Activated effector memory CD4-positive, alpha-beta T cell treated with anti-CD3 and anti-CD28 coated beads, Interleukin-2, amount 50 U/mL, for 16 hours (primary cell): Measurements from ENCODE around the gene ATRN.
"Not testable (repeated sequence)": the region's sequence is repeated elsewhere in the genome, so short reads cannot be mapped to it uniquely, and the experiment has no call there.

ENCODE experiments used
- DNase-seq: peaks from one replicate; pipeline ENCODE4 v3.0.0-alpha.2; 2020

Gene ATRN

DNA sequence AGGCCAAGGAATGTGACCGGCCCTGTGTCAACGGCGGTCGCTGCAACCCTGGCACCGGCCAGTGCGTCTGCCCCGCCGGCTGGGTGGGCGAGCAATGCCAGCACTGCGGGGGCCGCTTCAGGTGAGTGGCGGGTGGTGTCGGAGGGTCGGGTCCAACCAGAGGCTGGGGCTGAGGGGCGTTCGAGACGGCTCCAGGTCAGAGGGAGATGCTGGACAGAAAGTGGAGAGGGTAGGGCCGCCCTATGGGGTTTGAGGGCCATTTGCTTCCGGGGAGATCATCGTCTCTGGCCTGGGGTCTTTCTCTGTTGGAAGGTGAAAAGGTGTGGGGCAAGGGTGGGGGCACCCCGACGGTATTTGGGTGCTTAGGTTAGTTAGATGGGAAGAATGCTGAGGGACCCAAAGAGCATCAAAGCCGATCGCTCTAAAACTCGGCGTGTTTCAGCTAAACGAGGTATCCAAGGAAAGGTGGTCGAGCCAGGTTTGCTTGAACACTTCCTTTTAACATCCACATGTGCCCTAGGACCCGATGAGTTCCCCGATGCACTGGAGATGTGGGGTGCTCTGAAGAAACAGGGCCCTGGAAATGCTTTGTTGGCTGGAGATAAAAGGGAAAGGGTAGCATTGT lies 691 bp downstream of the ATRN start:
- DNase-seq, result no peak

DNA sequence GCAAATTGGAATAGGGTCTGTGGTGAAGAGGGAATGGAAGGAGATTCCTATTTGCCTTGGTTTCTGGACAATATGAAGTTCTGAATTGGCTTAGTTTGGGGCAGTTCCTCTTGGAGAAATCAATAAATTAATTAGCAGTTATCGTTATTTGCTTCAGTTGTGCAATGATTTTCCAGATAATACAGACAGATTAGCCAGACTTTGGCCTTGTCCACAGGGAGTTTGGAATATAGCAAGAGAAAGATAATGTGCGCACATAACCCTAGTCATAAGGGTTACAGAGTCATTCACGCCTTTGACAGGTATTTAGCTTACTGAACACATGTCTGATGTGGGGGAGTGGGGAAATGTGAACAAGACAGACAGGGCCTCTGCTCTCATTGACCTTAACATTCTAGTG lies 1.3 kb downstream of the ATRN start:
- no peak for DNase-seq

DNA sequence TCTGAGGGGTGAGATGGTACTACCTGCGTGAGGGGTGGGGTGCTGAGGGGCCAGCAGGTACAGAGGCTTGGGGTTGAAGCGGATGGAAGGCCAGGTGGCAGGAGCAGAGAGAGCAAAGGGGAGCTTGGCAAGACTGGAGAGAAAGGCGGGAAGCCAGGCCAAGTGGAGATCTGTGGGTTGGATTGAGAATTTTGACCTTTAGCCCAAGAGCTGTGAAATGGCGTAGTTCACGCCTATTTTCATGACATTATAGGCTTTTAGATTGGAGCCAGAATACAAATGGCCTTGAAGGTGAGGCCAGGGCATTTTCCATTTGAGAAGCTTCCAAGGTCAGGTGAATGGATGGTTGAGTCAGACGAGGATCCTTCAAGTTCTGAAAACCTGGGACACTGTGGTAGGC lies 2.5 kb downstream of the ATRN start:
- DNase-seq, result no peak

DNA sequence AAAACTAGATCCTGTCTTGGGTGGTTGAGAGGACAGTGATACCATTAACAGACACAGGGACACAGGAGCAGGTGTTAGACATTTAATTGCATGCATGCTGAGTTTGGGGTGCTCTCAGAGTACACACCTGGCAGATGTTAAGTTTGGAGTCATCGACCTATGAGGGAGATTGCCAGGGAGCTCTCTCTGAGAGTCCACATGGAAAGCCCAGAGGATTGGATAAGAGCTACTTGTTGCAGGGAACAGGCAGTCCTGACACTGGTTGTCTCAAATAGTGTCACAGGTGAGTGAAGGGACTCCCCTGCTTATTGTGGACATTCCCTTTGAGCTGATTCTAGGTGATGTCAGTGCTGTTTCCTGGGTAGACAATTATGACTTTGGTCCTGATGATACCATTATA lies 3.1 kb downstream of the ATRN start:
- no peak for DNase-seq

DNA sequence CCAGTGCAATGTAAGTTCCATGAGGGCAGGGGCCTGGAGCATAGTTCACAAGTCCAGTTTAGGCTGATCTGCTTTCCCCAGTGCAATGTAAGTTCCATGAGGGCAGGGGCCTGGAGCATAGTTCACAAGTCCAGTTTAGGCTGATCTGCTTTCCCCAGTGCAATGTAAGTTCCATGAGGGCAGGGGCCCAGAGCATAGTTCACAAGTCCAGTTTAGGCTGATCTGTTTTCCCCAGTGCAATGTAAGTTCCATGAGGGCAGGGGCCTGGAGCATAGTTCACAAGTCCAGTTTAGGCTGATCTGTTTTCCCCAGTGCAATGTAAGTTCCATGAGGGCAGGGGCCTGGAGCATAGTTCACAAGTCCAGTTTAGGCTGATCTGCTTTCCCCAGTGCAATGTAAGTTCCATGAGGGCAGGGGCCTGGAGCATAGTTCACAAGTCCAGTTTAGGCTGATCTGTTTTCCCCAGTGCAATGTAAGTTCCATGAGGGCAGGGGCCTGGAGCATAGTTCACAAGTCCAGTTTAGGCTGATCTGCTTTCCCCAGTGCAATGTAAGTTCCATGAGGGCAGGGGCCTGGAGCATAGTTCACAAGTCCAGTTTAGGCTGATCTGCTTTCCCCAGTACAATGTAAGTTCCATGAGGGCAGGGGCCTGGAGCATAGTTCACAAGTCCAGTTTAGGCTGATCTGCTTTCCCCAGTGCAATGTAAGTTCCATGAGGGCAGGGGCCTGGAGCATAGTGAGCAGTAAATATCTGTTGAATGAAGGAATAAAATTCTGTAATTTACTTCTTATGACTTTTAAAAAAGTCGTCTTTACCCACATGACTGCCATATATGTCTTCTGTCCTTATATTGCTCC lies 6.4 kb downstream of the ATRN start:
- DNase-seq, result not testable (repeated sequence)

DNA sequence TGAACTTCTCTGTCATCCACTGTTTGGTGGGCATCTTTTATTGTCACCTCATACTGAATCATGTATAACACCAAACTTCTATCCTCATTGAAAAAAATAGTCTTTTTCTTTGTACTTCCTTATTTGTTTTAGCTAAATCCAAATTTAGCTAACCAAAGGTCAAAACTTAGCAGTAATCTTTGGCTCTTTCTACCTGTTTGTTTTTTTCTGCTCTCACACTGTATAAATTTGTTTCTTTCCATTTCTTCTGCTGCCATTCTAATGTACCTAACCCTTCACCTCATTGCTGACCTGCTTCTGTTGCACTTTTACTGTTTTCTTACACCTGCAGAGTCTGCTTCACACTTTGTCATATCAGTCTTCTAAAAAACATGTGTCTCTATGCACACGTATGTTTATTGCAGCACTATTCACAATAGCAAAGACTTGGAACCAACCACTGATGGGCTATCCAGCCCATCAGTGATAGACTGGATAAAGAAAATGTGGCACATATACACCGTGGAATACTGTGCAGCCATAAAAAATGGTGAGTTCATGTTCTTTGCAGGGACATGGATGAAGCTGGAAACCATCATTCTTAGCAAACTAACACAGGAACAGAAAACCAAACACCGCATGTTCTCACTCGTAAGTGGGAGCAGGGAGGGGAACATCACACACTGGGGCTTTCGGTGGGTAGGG lies 7.2 kb downstream of the ATRN start:
- DNase-seq, result no peak

DNA sequence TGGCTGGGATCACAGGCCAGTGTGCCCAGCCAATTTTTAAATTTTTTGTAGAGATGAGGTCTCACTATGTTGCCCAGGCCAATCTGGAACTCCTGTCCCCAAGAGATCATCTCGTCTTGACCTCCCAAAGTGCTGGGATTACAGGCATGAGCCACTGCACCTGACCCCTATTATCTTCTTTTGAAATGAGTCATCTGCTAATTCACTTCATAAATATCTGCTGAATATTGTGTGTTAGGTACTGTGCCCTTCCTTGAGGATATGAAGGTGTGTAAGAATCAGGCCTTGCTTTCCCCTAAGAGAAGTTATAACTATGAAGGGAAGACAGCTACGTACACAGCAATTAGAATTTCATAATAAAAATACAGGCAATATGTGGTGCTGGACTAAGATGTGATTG lies 8.2 kb downstream of the ATRN start:
- no peak for DNase-seq

DNA sequence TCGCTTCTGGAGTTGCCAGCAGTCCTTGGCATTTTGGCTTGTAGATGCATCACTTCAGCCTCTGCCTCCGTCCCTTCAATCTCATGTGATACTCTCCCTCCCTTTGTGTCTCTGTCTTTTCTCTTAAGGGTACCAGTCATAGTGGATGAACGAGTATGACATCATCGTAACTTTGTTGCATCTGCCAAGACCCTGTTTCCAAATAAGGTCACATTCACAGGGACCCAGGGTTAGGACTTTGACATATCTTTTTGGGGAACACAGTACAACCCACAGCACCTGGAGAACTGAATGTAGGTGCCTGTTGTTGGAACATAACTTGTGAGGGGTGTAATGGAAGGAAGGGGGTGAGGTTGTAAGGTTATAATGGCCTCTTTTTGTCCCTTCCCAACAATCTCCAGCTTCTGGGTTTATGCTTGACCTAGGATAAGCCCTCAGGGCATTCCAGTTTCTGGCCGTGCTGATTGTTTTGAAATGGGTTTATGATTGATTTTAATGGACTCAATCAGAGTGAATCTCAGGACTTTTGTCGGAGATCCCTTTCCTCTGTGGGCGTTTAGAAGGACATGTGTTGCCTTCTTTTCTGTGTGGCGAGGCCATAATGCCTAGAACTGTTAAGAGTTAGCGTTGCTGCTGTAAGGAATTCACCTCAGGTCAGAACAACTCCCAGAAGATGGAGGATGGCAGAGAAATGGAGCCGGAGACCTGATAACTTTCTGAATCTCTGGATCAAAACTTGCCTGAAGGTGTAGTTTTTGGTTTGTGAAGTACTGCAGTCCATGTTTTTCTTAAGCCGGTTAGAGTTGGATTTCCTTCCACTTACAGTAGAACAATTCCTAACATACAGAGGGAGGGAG lies 9.2 kb downstream of the ATRN start:
- DNase-seq, result no peak

DNA sequence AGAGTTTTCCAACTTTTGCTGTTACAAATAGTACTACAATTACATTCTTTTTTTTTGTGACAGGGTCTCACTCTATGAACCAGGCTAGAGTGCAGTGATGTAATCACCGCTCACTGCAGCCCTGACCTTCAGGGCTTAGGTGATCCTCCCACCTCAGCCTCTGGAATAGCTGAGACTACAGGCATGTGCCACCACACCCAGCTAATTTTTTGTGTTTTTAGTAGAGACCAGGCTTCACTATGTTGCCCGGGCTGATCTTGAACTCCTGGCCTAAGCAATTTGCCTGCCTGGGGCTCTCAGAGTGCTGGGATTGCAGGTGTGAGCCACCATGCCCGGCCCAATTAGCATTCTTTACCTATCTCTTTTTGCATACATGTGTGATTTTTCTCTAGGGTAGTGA lies 12.5 kb downstream of the ATRN start:
- DNase-seq, result no peak

DNA sequence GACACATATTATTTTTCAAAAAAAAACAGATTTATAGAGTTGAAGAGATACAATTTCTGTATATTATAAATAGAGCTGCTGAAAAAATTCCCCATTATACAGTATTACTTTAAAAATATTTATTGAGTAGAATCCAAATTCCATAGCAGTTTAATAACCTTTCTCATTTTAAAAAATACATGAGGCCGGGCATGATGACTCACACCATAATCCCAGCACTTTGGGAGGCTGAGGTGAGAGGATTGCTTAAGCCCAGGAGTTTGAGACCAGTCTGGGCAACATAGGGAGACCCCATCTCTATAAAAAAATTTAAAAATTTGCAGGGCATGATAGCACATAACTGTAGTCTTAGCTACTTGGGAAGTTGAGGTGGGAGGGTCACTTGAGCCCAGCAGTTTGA lies 13.0 kb downstream of the ATRN start:
- DNase-seq, result no peak

DNA sequence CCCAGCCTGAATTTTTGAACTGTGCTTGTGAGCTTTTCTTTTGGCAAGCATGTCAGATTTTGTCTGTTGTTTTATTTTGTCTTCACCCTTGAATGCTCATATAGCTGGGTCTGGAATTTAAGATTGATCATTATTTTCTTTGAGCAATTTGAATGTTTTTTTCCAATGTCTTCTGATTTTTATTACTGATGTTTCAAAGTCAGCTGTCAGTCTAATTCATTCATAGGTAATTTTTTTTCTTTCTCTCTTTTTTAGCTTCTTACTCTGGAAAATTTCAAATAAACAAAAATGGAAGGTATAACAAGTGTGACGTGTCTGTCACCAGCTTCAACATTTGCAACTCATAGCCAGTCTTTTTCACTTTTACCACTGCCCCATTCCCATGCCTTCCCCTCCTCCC lies 15.1 kb downstream of the ATRN start:
- no peak for DNase-seq

DNA sequence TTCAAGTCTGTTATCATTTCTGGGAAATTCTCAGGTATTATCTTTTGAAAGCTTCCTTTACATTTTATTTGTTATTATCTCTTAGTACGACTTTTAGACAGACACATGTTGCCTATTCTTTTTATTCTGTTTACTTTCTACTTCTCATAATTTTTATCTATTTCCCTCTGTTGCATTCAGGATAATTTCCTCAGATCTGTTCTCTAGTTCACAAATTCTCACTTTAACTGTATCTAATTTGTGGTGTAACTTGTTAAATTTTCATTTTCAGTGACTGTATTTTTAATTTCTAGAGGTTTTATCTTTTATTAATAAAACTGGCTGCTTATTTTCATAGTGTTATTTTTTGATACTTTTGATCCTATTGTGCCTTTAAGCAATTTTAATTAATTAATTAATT lies 16.0 kb downstream of the ATRN start:
- no peak for DNase-seq

DNA sequence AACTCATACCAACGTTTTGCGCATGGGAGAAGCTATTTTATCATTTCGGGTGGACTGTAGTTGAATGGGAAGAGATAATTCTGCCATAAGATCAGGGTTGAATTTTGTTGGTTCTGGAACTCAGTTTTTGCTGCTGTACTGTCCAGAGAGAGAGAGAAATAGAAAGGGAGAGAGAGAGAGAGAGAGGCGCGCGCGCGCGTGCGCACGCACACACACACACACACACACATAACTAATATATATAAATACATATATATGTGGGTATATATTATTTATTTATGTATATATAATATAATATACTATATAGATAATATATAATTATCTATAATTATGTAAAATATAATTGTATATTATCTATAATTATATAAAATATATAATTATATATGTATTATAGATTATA lies 21.9 kb downstream of the ATRN start:
- no peak for DNase-seq

DNA sequence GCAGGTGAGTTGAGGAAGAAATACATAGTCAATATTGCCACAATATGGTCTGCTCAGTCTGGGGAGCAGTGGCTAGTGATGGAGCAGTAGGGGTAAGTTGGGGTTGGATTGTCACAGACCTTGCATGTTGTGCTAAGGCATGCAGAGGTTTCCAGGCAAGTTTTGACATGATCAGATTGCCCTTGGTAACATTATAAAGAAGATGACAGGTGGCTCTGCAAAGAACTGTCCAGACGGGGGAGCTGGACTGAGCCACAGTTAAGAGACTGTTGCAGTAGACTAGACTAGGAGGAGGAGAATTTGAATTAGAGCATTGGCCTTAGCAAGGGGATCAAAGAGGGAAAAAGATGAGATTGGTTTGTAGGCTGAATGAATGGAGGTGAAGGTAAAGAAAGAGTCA lies 23.4 kb downstream of the ATRN start:
- DNase-seq, result no peak

DNA sequence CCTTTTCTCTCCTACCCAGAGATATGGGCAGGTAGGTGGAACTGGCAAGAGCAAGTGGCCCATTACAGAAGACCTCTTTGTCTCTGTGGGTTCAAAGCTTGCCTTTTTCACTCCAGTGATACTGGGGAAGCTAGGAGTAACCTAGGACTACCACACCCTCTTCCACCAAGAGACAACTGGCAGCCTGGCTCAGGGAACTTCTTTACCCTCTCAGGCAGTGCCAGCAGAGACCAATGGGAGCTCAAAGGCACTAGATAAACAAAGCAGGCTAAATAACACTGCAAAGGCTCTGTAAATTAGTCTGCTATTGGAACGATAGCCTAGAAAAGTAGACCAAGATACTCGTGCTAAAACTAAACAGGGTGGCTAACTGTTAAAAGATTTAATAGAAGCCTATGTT lies 32.1 kb downstream of the ATRN start:
- DNase-seq, result no peak

DNA sequence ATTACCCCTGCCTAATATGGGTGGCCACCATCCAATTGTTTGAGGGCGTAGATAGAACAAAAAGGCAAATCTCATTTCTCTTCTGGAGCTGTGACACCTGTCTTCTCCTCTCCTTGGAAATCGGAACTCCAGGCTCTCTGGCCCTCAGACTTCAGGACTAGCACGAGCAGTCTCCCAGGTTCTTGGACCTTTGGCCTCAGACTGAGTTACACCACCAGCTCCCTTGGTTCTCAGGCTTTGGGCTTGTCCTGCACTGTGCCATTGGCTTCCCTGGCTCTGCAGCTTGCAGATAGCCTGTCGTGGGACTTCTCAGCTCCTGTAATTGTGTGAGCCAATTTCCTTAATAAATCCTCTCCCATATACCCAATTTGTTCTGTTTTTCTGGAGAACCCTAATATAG lies 34.3 kb downstream of the ATRN start:
- DNase-seq, result no peak

DNA sequence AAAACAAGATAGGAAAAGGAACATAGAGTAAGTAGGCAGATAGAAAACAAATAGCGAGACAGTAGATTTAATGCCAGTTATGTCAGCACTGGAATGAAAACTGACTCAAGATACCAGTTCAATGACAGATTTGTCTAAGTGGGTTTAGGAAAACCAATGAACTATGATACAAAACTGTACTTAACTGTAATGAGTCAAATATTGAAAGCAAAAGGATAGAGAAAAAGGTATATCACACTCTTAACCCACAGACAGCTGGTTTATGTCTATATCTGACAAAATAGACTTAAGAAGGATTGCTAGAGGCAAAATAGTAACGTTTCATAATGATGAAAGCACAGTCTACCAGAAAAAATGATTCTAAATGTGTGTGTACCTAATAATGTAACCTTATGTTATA lies 38.2 kb downstream of the ATRN start:
- no peak for DNase-seq

DNA sequence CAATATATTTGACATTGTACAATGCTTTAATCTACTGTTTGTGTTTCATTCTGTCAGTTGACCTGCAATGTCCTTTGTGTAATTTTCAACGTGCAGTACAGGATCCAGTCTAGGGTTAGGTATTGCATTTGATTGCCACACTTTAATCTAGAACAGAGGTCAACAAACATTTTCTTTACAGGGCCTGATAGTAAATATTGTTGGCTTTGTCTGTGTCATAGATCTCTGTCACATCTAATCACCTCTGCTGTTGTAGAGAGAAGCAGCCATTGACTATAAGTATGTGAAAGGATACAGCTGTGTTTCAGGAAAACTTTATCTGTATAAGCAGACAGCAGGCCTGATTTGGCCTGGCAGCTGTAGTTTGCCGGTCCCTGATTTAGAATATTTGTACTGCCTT lies 39.3 kb downstream of the ATRN start:
- DNase-seq, result no peak

DNA sequence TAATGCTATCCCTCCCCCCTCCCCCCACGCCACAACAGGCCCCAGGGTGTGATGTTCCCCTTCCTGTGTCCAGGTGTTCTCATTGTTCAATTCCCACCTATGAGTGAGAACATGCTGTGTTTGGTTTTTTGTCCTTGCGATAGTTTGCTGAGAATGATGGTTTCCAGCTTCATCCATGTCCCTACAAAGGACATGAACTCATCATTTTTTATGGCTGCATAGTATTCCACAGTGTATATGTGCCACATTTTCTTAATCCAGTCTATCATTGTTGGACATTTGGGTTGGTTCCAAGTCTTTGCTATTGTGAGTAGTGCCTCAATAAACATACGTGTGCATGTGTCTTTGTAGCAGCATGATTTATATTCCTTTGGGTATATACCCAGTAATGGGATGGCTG lies 41.4 kb downstream of the ATRN start:
- DNase-seq, result not testable (repeated sequence)

DNA sequence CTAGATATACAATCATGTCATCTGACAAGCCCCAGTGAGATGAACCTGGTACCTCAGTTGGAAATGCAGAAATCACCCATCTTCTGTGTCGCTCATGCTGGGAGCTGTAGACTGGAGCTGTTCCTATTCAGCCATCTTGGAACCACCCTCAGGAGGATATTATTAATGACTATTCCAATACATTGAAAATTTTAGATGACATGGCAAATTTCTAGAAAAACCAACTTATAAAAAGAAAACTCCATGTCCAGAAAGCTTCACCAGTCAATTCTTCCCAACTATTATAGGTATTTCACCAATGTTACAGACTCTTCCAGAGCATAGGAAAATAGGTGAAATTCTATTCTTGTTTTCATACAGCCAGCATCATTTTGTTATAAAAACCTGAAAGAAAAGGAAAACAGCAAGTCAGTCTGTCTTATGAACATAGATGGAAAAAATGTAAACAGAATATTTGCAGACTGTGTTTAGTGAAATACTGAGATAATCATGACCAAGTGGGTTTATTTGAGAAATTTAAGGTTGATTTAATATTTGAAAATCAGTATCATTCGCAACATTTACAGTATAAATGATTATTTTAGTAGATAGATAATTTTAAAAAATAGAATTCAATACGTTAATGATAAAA lies 43.3 kb downstream of the ATRN start:
- no peak for DNase-seq

DNA sequence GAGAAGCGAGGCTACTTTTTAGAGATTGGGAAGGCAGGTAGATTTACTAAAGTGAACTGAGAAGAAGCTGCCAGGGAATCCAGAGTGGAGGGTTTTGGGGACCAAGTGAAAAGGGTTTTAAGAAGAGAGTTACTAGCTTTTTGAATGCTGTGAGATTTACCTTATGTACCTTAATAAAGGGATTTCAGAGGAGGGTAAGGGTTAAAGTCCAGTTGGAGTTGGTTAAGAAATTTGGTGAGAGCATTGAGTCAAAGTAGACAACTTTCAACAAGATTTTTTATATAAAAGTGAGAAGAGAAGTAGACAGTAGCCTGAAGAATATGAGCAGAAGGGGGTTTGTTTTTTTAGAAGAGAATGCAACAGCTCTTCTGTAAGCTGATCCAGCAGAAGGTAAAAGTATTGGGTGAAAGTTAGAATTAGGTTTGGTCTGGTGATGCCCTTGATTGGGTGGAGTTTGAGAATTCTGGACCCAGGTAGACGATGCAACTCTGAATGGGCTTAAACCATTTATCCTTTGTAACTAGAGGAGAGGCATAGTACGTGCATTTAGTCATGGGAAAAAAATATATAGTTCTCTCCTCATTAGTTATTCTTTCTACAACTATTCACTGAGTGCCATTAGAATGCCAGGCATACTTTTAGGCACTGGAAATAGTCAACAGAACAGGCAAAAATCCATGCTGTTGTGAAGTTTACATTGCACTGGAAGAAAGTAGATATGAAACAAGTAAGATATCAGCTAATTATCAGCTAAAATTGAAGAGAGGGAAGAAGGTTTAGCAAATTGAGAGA lies 44.8 kb downstream of the ATRN start:
- no peak for DNase-seq
